Activated T-cell treated with anti-CD3 and anti-CD28 coated beads, Interleukin-2, amount 50 U/mL, for 48 hours (primary cell): ENCODE results near the gene DPM1.
A peak's percentile ranks its signal among the peaks of the same experiment; 100 is the strongest.

ENCODE experiments used
- DNase-seq, 2 experiments: peaks; one replicate each; pipeline ENCODE4 v3.0.0-alpha.2; 2020

DPM1 gene

DNA sequence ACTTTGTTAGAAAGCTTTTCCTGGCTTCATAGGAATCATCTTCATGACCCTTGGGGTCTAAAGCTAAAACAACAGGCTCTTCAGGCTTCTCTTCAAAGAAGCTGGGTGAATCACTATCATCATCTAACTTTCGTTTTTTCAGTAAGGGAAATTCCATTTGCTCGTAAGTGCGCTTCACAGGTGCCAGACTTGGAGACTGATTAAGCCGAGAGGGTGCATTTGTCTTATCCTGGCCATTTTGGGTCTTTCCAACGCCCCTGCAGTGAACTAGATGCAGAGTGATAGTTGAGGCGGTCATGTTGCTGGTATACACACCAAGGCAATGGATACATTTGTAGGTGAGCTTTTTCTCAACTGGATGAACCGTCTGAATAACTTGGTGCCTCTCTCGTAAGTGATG, 65.9 kb downstream of the DPM1 start:
- peak in 1 of 2 experiments; percentile 22 for DNase-seq

DNA sequence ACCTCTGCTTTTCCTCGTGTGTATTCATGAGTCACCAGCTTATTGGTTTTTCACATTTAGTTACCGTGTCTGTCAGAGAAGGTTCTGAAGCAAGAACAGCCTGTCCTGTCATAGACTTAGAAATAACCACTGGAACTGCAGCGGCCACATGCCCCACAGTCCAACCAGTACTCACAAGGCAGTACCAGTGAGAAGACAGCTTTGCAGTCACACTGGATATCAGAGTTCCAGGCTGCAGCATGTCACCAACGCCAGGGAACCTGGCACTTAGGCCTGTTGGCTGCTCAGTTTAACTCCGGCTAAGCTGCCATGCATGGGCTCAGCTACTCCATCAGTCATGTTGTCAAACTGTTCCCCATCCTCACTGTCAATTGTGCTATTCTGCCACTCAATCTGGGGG, 67.2 kb downstream of the DPM1 start:
- DNase-seq, result peak in 1 of 2 experiments; percentile 19

DNA sequence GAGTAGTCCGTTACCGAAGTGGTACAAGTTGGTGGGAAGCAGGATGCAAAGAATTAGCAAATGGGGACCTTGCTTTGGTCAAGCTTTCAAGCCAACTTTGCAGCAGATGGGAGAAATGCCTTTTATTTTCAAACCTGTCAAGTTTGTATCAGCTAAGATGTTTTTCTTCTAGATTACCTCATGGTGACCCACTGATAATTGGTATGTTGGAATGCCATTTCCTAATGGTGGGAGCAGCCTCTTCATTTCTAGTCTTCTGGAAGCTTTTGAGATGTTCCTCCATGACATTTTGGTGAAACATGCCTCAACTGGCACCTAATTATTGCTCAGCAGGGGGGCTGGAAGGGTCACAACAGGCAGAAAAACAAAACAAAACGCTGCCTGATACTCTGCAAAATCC, 70.8 kb downstream of the DPM1 start:
- DNase-seq, result no peak

DNA sequence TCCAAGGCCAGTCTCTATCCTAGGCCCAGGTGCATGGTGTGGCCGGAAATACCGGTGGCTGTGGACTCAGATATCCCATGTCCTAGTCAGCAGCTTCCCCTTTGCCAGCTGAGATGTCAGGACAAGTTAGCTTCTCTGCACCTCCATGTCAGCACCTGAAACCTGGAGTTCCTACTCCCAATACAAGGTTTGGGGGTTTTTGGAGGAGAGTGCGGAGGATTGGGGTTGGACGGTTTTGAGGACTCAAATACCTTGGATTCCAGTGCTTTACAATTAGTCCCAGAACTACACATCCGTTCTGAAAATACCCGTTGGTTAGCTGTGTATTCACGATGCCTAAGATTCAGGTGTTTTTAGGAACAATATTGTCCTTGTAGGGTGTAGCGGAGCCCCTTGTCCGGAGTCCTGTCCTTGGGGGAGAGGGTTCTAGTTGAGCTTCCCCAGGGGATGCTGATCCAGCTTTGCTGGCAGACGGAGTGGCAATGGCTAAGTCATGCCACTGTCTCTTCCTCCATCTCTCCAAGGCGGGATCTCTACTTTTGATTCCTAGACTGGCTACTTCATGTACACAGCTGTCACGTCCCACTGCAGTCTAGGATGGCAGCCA, 72.0 kb downstream of the DPM1 start:
- DNase-seq, result no peak

DNA sequence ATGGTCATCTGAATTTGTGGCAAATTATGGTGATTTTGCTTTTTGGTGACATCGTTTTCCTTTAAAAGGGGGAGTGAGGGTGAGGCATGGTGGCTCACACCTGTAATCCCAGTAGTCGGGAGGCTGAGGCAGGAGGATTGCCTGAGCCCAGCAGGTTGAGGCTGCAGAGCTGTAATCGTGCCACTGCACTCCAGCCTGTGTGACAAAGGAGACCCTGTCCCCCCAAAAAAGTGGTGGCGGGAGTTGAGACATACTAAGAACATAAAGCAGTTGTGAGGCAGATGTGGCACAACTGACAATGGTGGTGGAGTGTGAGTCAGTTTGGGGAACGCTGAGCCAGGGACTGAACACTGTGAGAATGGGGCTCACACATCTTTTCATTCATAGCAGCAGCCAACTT, 72.6 kb downstream of the DPM1 start:
- no peak for DNase-seq

DNA sequence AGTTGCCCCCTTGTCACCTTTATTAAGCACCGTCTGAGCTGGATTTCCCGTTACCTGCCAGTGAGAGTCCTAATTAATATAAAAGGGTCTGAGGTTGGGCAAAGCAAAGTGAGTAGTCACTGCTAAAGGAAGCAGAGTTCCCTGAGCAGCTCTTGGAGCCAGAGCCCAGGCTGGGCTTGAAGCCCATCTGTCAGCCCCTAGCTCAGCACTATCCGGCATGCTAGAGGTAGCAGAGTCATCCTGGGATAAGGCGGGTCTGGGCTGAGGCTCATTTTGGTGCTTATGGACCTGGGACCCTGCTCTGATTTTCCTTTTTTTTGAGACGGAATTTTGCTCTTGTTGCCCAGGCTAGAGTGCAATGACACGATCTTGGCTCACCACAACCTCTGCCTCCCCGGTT, 73.3 kb downstream of the DPM1 start:
- no peak for DNase-seq
